HepG2 (cell line): ENCODE results near the gene GRIP1. TPM values are rescaled to one million over a fixed set of nuclear protein-coding genes. Genes with fewer than 3 reads are reported as not detected.

Experiments used
- ATAC-seq: fragments of 200-7000 bp; cut with Tn5 transposase; 3 replicates; pipeline ENCODE4 v1.9.1; 2020; ENCODE audit warnings: mild to moderate bottlenecking, moderate library complexity
- BruUV-seq: library from RNA; stranded (reverse); fragments of 400-500 nt; replicated peaks from 2 replicates; lab custom pipeline; 2021; lab: Mats Ljungman, UMichigan
- CTCF ChIA-PET: fragments of 300-600 bp; formaldehyde crosslinking; extraction: SDS; loops from one replicate; lab custom pipeline; 2021; ENCODE audit warnings: low total read pairs, inconsistent platforms, low intra/inter-chr PET ratio; lab: Yijun Ruan, JAX
- POLR2A ChIA-PET: fragments of 350-600 bp; sonication (Branson Sonifier 250); formaldehyde crosslinking; loops from one replicate; lab custom pipeline; 2020; ENCODE audit warnings: antibody characterized with exemption, inconsistent platforms; lab: Yijun Ruan, JAX
- DNase-seq: peaks from one replicate; pipeline ENCODE4 v3.0.0-alpha.2; 2015; ENCODE audit warnings: low spot score
- FAIRE-seq: peaks from 3 replicates; lab custom pipeline; 2011; peaks lifted over from hg19 to GRCh38; lab: Jason Lieb, UNC
- H2AFZ ChIP-seq: one replicate; pipeline ENCODE4 v1.6.1; 2011; ENCODE audit warnings: low read length, inconsistent platforms
- H3K27ac ChIP-seq: fragments of 300-600 bp; 3 replicates; pipeline ENCODE4 v1.8.0; 2011; ENCODE audit warnings: mixed run types, mild to moderate bottlenecking, mixed read lengths, low read length, inconsistent platforms; ENCODE audit not compliant: insufficient read depth; ENCODE audit errors: extremely low read length
- H3K27me3 ChIP-seq, 2 experiments: fragments of 200-600 bp in 1 of 2; 2 replicates in 1 of 2; 3 replicates in 1 of 2; pipeline versions ENCODE4 v1.6.0 to v1.8.0; 2011; ENCODE audit warnings: low read length in 2 of 2, mild to moderate bottlenecking in 2 of 2, moderate library complexity in 2 of 2, inconsistent platforms in 1 of 2; ENCODE audit not compliant: insufficient read depth in 2 of 2, control insufficient read depth in 1 of 2
- H3K36me3 ChIP-seq, 2 experiments: fragments of 200-600 bp in 1 of 2; replicated peaks in 1 of 2; 2 replicates in 1 of 2; 3 replicates in 1 of 2; pipeline versions ENCODE4 v1.5.1 to v1.8.0; 2011; ENCODE audit warnings: low read length in 2 of 2, inconsistent platforms in 1 of 2; ENCODE audit not compliant: insufficient read depth in 2 of 2, control insufficient read depth in 1 of 2
- H3K4me1 ChIP-seq: 2 replicates; pipeline ENCODE4 v1.5.1; 2012; ENCODE audit warnings: low read length, inconsistent platforms; ENCODE audit not compliant: insufficient read depth
- H3K4me2 ChIP-seq: 2 replicates; pipeline ENCODE4 v1.6.0; 2011; ENCODE audit warnings: low read depth, low read length, inconsistent platforms
- H3K4me3 ChIP-seq, 3 experiments: fragments of 200-600 bp in 1 of 3; sonication (generic), shearing (Covaris generic) in 1 of 3; replicated peaks in 1 of 3; 2 replicates each; pipeline ENCODE4 v1.5.1; 2011 to 2016; ENCODE audit warnings: low read length in 3 of 3, inconsistent platforms in 2 of 3, low read depth in 2 of 3, mild to moderate bottlenecking in 2 of 3, control low read depth in 1 of 3, mixed read lengths in 1 of 3; ENCODE audit not compliant: insufficient read depth in 1 of 3
- H3K79me2 ChIP-seq: one replicate; pipeline ENCODE4 v1.6.1; 2011; ENCODE audit warnings: low read length, inconsistent platforms; ENCODE audit not compliant: insufficient read depth
- H3K9ac ChIP-seq: 2 replicates; pipeline ENCODE4 v1.6.0; 2011; ENCODE audit warnings: mild to moderate bottlenecking, low read depth, low read length, inconsistent platforms; ENCODE audit not compliant: insufficient read depth
- H3K9me3 ChIP-seq: 2 replicates; pipeline ENCODE4 v1.5.1; 2012; ENCODE audit warnings: mild to moderate bottlenecking, low read length
- H4K20me1 ChIP-seq: 2 replicates; pipeline ENCODE4 v1.6.0; 2011; ENCODE audit warnings: inconsistent platforms, mild to moderate bottlenecking, low read length, moderate library complexity; ENCODE audit not compliant: insufficient read depth
- FLYWCH1 ChIP-seq: sonication (generic); formaldehyde crosslinking; IDR thresholded peaks from 2 replicates; pipeline ENCODE4 v1.8.1; 2023; ENCODE audit warnings: mild to moderate bottlenecking, missing genetic modification reagents
- IRF2 ChIP-seq: IDR thresholded peaks from 2 replicates; pipeline ENCODE4 v1.6.1; 2018; ENCODE audit warnings: missing genetic modification reagents, missing compliant biosample characterization
- KLF11 ChIP-seq: IDR thresholded peaks from 2 replicates; pipeline ENCODE4 v1.6.1; 2016; ENCODE audit warnings: missing compliant biosample characterization
- MAFG ChIP-seq: sonication (generic); formaldehyde crosslinking; IDR thresholded peaks from 2 replicates; pipeline ENCODE4 v1.5.1; 2020; ENCODE audit warnings: mild to moderate bottlenecking, missing genetic modification reagents
- STAT5B ChIP-seq: sonication (generic); formaldehyde crosslinking; IDR thresholded peaks from 2 replicates; pipeline ENCODE4 v1.4.0; 2020; ENCODE audit warnings: missing genetic modification reagents
- ZBTB42 ChIP-seq: sonication (generic); formaldehyde crosslinking; IDR thresholded peaks from 2 replicates; pipeline ENCODE4 v1.5.0; 2020; ENCODE audit warnings: mild to moderate bottlenecking, missing genetic modification reagents
- ZFY ChIP-seq: sonication (generic); formaldehyde crosslinking; IDR thresholded peaks from 2 replicates; pipeline ENCODE4 v1.4.0; 2020; ENCODE audit warnings: missing genetic modification reagents
- ZNF234 ChIP-seq: sonication (generic); formaldehyde crosslinking; conservative IDR thresholded peaks from 2 replicates; pipeline ENCODE4 v1.5.1; 2020; ENCODE audit warnings: mild to moderate bottlenecking, missing genetic modification reagents
- ZNF256 ChIP-seq: sonication (generic); formaldehyde crosslinking; conservative IDR thresholded peaks from 2 replicates; pipeline ENCODE4 v1.4.0; 2020; ENCODE audit warnings: missing genetic modification reagents
- ZNF335 ChIP-seq: sonication (generic); formaldehyde crosslinking; IDR thresholded peaks from 2 replicates; pipeline ENCODE4 v1.4.0; 2020; ENCODE audit warnings: missing genetic modification reagents
- WGBS: methylation state at CpG from one replicate; pipeline ENCODE4 v1.1.6; 2017; ENCODE audit warnings: low lambda C conversion rate; 5-methylcytosine and 5-hydroxymethylcytosine counted together
- in situ Hi-C: cut with HindIII; loops from 2 replicates; pipeline ENCODE4 v1.10.0; 2017; ENCODE audit warnings: low pct_unique_long_range_greater_than_20kb; ENCODE audit not compliant: extremely low pct_ligation_motif_present
- intact Hi-C: fragments of 100-400 bp; cut with micrococcal nuclease; formaldehyde crosslinking; loops from one replicate; pipeline ENCODE4 v1.10.0; 2022; ENCODE audit not compliant: unreplicated experiment
- polyA plus RNA-seq, 8 experiments: library from polyadenylated mRNA; depleted of rRNA in 3 of 8; stranded (reverse) in 7 of 8; unstranded in 1 of 8; fragments of >200 nt; fragmentation: Illumina TruSeq in 4 of 8; extraction: Trizol in 4 of 8; gene quantifications; 2 replicates each; pipeline versions ENCODE4 v1.2.1 to v1.2.3, GENCODE V29; 2011 to 2016; ENCODE audit warnings: low read depth in 4 of 8, missing spikeins in 1 of 8, mixed read lengths in 1 of 8; ENCODE audit not compliant: insufficient read depth in 1 of 8
- total RNA-seq, 5 experiments: library from RNA; depleted of rRNA; stranded (reverse); fragments of >200 nt; fragmentation: Illumina TruSeq; extraction: Trizol; gene quantifications; 2 replicates each; pipeline ENCODE4 v1.2.3, GENCODE V29; 2016; ENCODE audit warnings: low read depth in 1 of 5
- TF ChIP-seq, protein P1 (sequence below): sonication (generic); formaldehyde crosslinking; IDR thresholded peaks from 2 replicates; pipeline ENCODE4 v1.5.1; 2020; ENCODE audit warnings: mild to moderate bottlenecking, missing genetic modification reagents, borderline replicate concordance
- TF ChIP-seq, protein P2 (sequence below): sonication (generic); formaldehyde crosslinking; IDR thresholded peaks from 2 replicates; pipeline ENCODE4 v1.5.0; 2020; ENCODE audit warnings: missing genetic modification reagents
- TF ChIP-seq, protein P3 (sequence below): sonication (generic); formaldehyde crosslinking; IDR thresholded peaks from 2 replicates; pipeline ENCODE4 v1.9.0; 2021; ENCODE audit warnings: missing genetic modification reagents, borderline replicate concordance
- TF ChIP-seq, protein P4 (sequence below): sonication (generic); formaldehyde crosslinking; IDR thresholded peaks from 2 replicates; pipeline ENCODE4 v1.4.0; 2020; ENCODE audit warnings: missing genetic modification reagents

GRIP1 gene
- total and polyA plus RNA-seq, 2 of the 13 experiments (the other 11 are each of a cell fraction or from before 2014, with no cell fraction given), result not detected

- no peaks in the 10 kb centered on the region; the same call in 1 of the 2 replicates for H4K20me1 ChIP-seq
- no peak overlapping the region for H3K4me3 ChIP-seq
- no peaks in the 10 kb centered on the region for H3K4me1 ChIP-seq
- H3K9me3 ChIP-seq, result no peaks in the 10 kb centered on the region
- H3K27ac ChIP-seq, result no peak overlapping the region
- in situ Hi-C loops (no loop called here), intact Hi-C loops (no loop called here)
- CTCF ChIA-PET, result no interaction called here
- 96% methylated on average over 3 of the region's 3 CpGs for WGBS
- H3K9ac ChIP-seq, result no peak overlapping the region
- TF ChIP-seq MAFG (CRISPR knock-in tag), result no peak
- TF ChIP-seq IRF2 (CRISPR knock-in tag), result no peak
- TF ChIP-seq ZNF335, result no peak
- TF ChIP-seq, protein P1, sequence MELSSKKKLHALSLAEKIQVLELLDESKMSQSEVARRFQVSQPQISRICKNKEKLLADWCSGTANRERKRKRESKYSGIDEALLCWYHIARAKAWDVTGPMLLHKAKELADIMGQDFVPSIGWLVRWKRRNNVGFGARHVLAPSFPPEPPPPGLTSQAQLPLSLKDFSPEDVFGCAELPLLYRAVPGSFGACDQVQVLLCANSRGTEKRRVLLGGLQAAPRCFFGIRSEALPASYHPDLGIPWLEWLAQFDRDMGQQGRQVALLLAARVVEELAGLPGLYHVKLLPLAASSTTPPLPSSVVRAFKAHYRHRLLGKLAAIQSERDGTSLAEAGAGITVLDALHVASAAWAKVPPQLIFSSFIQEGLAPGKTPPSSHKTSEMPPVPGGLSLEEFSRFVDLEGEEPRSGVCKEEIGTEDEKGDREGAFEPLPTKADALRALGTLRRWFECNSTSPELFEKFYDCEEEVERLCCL (CRISPR knock-in tag), result no peak
- TF ChIP-seq, protein P2, sequence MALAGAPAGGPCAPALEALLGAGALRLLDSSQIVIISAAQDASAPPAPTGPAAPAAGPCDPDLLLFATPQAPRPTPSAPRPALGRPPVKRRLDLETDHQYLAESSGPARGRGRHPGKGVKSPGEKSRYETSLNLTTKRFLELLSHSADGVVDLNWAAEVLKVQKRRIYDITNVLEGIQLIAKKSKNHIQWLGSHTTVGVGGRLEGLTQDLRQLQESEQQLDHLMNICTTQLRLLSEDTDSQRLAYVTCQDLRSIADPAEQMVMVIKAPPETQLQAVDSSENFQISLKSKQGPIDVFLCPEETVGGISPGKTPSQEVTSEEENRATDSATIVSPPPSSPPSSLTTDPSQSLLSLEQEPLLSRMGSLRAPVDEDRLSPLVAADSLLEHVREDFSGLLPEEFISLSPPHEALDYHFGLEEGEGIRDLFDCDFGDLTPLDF, result no peak
- no peak for TF ChIP-seq FLYWCH1 (CRISPR knock-in tag)
- TF ChIP-seq KLF11 (CRISPR knock-in tag), result no peak
- TF ChIP-seq ZNF256 (CRISPR knock-in tag), result no peak
- no peak for TF ChIP-seq ZNF234 (CRISPR knock-in tag)
- TF ChIP-seq, protein P3, sequence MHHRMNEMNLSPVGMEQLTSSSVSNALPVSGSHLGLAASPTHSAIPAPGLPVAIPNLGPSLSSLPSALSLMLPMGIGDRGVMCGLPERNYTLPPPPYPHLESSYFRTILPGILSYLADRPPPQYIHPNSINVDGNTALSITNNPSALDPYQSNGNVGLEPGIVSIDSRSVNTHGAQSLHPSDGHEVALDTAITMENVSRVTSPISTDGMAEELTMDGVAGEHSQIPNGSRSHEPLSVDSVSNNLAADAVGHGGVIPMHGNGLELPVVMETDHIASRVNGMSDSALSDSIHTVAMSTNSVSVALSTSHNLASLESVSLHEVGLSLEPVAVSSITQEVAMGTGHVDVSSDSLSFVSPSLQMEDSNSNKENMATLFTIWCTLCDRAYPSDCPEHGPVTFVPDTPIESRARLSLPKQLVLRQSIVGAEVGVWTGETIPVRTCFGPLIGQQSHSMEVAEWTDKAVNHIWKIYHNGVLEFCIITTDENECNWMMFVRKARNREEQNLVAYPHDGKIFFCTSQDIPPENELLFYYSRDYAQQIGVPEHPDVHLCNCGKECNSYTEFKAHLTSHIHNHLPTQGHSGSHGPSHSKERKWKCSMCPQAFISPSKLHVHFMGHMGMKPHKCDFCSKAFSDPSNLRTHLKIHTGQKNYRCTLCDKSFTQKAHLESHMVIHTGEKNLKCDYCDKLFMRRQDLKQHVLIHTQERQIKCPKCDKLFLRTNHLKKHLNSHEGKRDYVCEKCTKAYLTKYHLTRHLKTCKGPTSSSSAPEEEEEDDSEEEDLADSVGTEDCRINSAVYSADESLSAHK (CRISPR knock-in tag), result no peak
- TF ChIP-seq, protein P4, sequence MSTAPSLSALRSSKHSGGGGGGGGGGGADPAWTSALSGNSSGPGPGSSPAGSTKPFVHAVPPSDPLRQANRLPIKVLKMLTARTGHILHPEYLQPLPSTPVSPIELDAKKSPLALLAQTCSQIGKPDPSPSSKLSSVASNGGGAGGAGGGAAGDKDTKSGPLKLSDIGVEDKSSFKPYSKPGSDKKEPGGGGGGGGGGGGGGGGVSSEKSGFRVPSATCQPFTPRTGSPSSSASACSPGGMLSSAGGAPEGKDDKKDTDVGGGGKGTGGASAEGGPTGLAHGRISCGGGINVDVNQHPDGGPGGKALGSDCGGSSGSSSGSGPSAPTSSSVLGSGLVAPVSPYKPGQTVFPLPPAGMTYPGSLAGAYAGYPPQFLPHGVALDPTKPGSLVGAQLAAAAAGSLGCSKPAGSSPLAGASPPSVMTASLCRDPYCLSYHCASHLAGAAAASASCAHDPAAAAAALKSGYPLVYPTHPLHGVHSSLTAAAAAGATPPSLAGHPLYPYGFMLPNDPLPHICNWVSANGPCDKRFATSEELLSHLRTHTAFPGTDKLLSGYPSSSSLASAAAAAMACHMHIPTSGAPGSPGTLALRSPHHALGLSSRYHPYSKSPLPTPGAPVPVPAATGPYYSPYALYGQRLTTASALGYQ (CRISPR knock-in tag), result no peak
- no peak for TF ChIP-seq ZFY (CRISPR knock-in tag)
- TF ChIP-seq STAT5B, result no peak
- no peak for TF ChIP-seq ZBTB42 (CRISPR knock-in tag)
- no TSS peak for BruUV-seq
- POLR2A ChIA-PET, result no interaction called here
- 0 out of 5 replicates have a peak, but pooled peaks cover 0 to 6% of the 10 kb centered on the region in 2 experiments for H3K36me3 ChIP-seq
- no peak for FAIRE-seq
- H3K79me2 ChIP-seq, result no peaks in the 10 kb centered on the region
- no peak for ATAC-seq
- no peak for DNase-seq
- no peaks in the 10 kb centered on the region for H3K27me3 ChIP-seq
- no peak overlapping the region for H3K4me2 ChIP-seq
- H2AFZ ChIP-seq, result no peak overlapping the region
Observed at GRCh38 chr12:66320996-66321395, 357.9 kb downstream of the GRIP1 start.
